Measurements from ENCODE around the gene OR2T3.
"Not testable (repeated sequence)": the region's sequence is repeated elsewhere in the genome, so short reads cannot be mapped to it uniquely, and the experiment has no call there.

GRCh38 chr1:248432201-248432600, 41.0 kb upstream of the OR2T3 start:
- TF ChIP-seq POLR2A, POLR2AphosphoS5 (IDR thresholded peaks at IDR 0.05): not testable (repeated sequence)
